HL-60 (cell line): ENCODE results near the gene MRPL30.
"Not testable (repeated sequence)": the region's sequence is repeated elsewhere in the genome, so short reads cannot be mapped to it uniquely, and the experiment has no call there.

Experiments used
- CTCF ChIP-seq: IDR thresholded peaks from one replicate; pipeline ENCODE4 v1.5.1; 2011; ENCODE audit warnings: low read length, control low read depth, inconsistent platforms; ENCODE audit not compliant: insufficient read depth
- GABPA ChIP-seq: IDR thresholded peaks from 2 replicates; pipeline ENCODE4 v1.6.1; 2012; ENCODE audit warnings: low read depth
- POLR2AphosphoS5 ChIP-seq: IDR thresholded peaks from 2 replicates; pipeline ENCODE4 v1.6.1; 2012; ENCODE audit warnings: low read depth

- TF ChIP-seq CTCF, POLR2AphosphoS5, GABPA: not testable (repeated sequence)
Observed at GRCh38 chr2:99192364-99192763, 11.4 kb downstream of the MRPL30 start.
